PC-3 (cell line): ENCODE data around the gene ACBD6. TPM values are rescaled to one million over a fixed set of nuclear protein-coding genes. Genes with fewer than 3 reads are reported as not detected.

ENCODE experiments used
- ATAC-seq: fragments of 200-7000 bp; cut with Tn5 transposase; 2 replicates; pipeline ENCODE4 v1.9.1; 2020; ENCODE audit warnings: mild to moderate bottlenecking, moderate library complexity
- BruUV-seq: library from RNA; stranded (reverse); fragments of 400-500 nt; replicated peaks from 2 replicates; lab custom pipeline; 2021; lab: Mats Ljungman, UMichigan
- CTCF ChIA-PET: fragments of 300-600 bp; sonication (Branson Sonifier 250); formaldehyde crosslinking; loops from one replicate; lab custom pipeline; 2022; ENCODE audit warnings: antibody characterized with exemption; lab: Charles Lee
- POLR2A ChIA-PET: fragments of 300-600 bp; sonication (Branson Sonifier 250); formaldehyde crosslinking; loops from one replicate; lab custom pipeline; 2022; ENCODE audit warnings: antibody characterized with exemption; ENCODE audit not compliant: unreplicated experiment; lab: Charles Lee
- DNase-seq: peaks from one replicate; pipeline ENCODE4 v3.0.0-alpha.2; 2015
- H2AFZ ChIP-seq: fragments of 300-600 bp; sonication (generic); 2 replicates; pipeline ENCODE4 v1.6.0; 2016; ENCODE audit warnings: antibody characterized with exemption, low read length
- H3F3A ChIP-seq: fragments of 300-600 bp; sonication (generic); one replicate; pipeline ENCODE4 v1.6.0; 2017; ENCODE audit warnings: antibody characterized with exemption, low read length, control low read depth, mild to moderate bottlenecking; ENCODE audit not compliant: unreplicated experiment
- H3K27ac ChIP-seq: fragments of 300-600 bp; sonication (generic); 2 replicates; pipeline ENCODE4 v1.5.1; 2016; ENCODE audit warnings: mild to moderate bottlenecking, low read length
- H3K27me3 ChIP-seq: fragments of 300-600 bp; sonication (generic); 2 replicates; pipeline ENCODE4 v1.6.1; 2016; ENCODE audit warnings: low read length, mixed read lengths
- H3K36me3 ChIP-seq: fragments of 300-600 bp; sonication (generic); 2 replicates; pipeline ENCODE4 v1.6.1; 2016; ENCODE audit warnings: low read depth, mixed run types, low read length, mixed read lengths
- H3K4me1 ChIP-seq: fragments of 300-600 bp; sonication (generic); 2 replicates; pipeline ENCODE4 v1.5.1; 2016; ENCODE audit warnings: low read length; ENCODE audit not compliant: insufficient read depth
- H3K4me2 ChIP-seq: fragments of 300-600 bp; sonication (generic); 2 replicates; pipeline ENCODE4 v1.6.0; 2016; ENCODE audit warnings: low read length
- H3K4me3 ChIP-seq: fragments of 300-600 bp; sonication (generic); 2 replicates; pipeline ENCODE4 v1.5.1; 2016; ENCODE audit warnings: mild to moderate bottlenecking, low read length, mixed read lengths
- H3K79me2 ChIP-seq: fragments of 300-600 bp; sonication (generic); 2 replicates; pipeline ENCODE4 v1.6.1; 2017; ENCODE audit warnings: low read length, mixed read lengths
- H3K9ac ChIP-seq: fragments of 300-600 bp; sonication (generic); 2 replicates; pipeline ENCODE4 v1.6.0; 2016; ENCODE audit warnings: mild to moderate bottlenecking, low read length
- H3K9me2 ChIP-seq: fragments of 300-600 bp; sonication (generic); replicated peaks from 2 replicates; pipeline ENCODE4 v1.6.1; 2016; ENCODE audit warnings: mixed run types, low read length, mixed read lengths
- H3K9me3 ChIP-seq: fragments of 300-600 bp; sonication (generic); 2 replicates; pipeline ENCODE4 v1.6.1; 2016; ENCODE audit warnings: low read length, mixed read lengths
- H4K20me1 ChIP-seq: fragments of 300-600 bp; sonication (generic); 2 replicates; pipeline ENCODE4 v1.6.1; 2016; ENCODE audit warnings: low read length, mixed read lengths
- EZH2 ChIP-seq: fragments of 300-600 bp; sonication (generic); IDR thresholded peaks from one replicate; pipeline ENCODE4 v1.6.1; 2017; ENCODE audit warnings: antibody characterized with exemption, mild to moderate bottlenecking, low read length; ENCODE audit not compliant: unreplicated experiment
- EZH2phosphoT487 ChIP-seq: fragments of 300-600 bp; sonication (generic); IDR thresholded peaks from 2 replicates; pipeline ENCODE4 v1.6.1; 2018; ENCODE audit warnings: mild to moderate bottlenecking, antibody characterized with exemption, low read length, borderline replicate concordance
- intact Hi-C: fragments of 100-400 bp; cut with micrococcal nuclease; formaldehyde crosslinking; loops from 2 replicates; pipeline ENCODE4 v1.9.0; 2023
- total RNA-seq: library from RNA; depleted of rRNA; stranded (reverse); fragments of >200 nt; gene quantifications from 2 replicates; pipeline ENCODE4 v1.2.3, GENCODE V29; 2014
- TF ChIP-seq, protein P1 (sequence below): fragments of 300-600 bp; sonication (generic); conservative IDR thresholded peaks from 2 replicates; pipeline ENCODE4 v1.5.1; 2017; ENCODE audit warnings: antibody characterized with exemption, low read depth, mild to moderate bottlenecking, low read length

Gene ACBD6
- total RNA-seq, 1 experiment from 2014 or later = 43.3 TPM

DNA sequence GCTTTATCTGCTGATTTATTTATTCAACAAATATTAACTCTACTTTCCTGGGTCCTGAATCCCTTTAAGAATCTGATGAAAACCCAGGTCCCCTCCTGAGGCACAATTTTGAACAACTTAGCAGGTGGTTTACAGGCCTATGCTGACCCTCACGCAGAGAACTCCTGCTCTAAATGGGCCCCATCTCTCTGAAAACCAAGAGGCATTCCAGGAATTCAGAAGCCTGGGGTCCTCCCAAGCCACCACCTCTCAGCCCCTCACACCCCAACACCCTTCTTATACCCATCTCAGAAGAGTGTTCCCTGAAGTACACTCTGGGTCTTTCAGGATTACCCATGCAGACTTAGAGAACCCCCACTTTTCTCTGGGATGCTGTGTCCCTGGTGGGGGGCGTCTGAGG, 237.8 kb downstream of the ACBD6 start:
- H3F3A ChIP-seq = no peaks in the 10 kb centered on the region
- POLR2A ChIA-PET = no interaction called here
- no peak overlapping the region for H2AFZ ChIP-seq
- H3K27me3 ChIP-seq = no peaks in the 10 kb centered on the region
- H3K4me2 ChIP-seq = no peak overlapping the region
- no peaks in the 10 kb centered on the region for H3K9me2 ChIP-seq
- no peaks in the 10 kb centered on the region for H3K4me1 ChIP-seq
- no peak for ATAC-seq
- no peaks in the 10 kb centered on the region for H3K79me2 ChIP-seq
- CTCF ChIA-PET = no interaction called here
- H3K9ac ChIP-seq = no peak overlapping the region
- no peaks in the 10 kb centered on the region for H3K36me3 ChIP-seq
- no peaks in the 10 kb centered on the region for H3K9me3 ChIP-seq
- BruUV-seq = no TSS peak
- intact Hi-C loops = no loop called here
- no peak for DNase-seq
- no peak overlapping the region for H3K27ac ChIP-seq
- H3K4me3 ChIP-seq = no peak overlapping the region
- H4K20me1 ChIP-seq = no peaks in the 10 kb centered on the region
- TF ChIP-seq EZH2 = no peak
- no peak for TF ChIP-seq EZH2phosphoT487
- TF ChIP-seq, protein P1, sequence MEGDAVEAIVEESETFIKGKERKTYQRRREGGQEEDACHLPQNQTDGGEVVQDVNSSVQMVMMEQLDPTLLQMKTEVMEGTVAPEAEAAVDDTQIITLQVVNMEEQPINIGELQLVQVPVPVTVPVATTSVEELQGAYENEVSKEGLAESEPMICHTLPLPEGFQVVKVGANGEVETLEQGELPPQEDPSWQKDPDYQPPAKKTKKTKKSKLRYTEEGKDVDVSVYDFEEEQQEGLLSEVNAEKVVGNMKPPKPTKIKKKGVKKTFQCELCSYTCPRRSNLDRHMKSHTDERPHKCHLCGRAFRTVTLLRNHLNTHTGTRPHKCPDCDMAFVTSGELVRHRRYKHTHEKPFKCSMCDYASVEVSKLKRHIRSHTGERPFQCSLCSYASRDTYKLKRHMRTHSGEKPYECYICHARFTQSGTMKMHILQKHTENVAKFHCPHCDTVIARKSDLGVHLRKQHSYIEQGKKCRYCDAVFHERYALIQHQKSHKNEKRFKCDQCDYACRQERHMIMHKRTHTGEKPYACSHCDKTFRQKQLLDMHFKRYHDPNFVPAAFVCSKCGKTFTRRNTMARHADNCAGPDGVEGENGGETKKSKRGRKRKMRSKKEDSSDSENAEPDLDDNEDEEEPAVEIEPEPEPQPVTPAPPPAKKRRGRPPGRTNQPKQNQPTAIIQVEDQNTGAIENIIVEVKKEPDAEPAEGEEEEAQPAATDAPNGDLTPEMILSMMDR = no peak

- Histone ChIP-seq H3K9me3 (no peaks in the 10 kb centered on the region), H3K4me3 (no peak overlapping the region), H4K20me1 (no peaks in the 10 kb centered on the region), H3K4me2 (no peak overlapping the region), H3K36me3 (no peaks in the 10 kb centered on the region), H3K9me2 (no peaks in the 10 kb centered on the region), H3F3A (no peaks in the 10 kb centered on the region), H3K27ac (no peak overlapping the region), H3K79me2 (no peaks in the 10 kb centered on the region), H2AFZ (no peak overlapping the region), H3K27me3 (no peaks in the 10 kb centered on the region), H3K4me1 (no peaks in the 10 kb centered on the region), H3K9ac (no peak overlapping the region)
- intact Hi-C loops = no loop called here
- no TSS peak for BruUV-seq
- CTCF ChIA-PET = no interaction called here
- POLR2A ChIA-PET = no interaction called here
- ATAC-seq = no peak
- no peak for TF ChIP-seq EZH2
- TF ChIP-seq, protein P1 = no peak
- no peak for TF ChIP-seq EZH2phosphoT487
- DNase-seq = no peak
These were observed 239.5 kb downstream of the ACBD6 start for GRCh38 chr1:180262628-180263488.
